Fibroblast of the aortic adventitia (primary cell): ENCODE measurements around the gene SYTL5. TPM values are rescaled to one million over a fixed set of nuclear protein-coding genes. Genes with fewer than 3 reads are reported as not detected.

Source experiments
- DNase-seq: peaks from one replicate; pipeline ENCODE4 v3.0.0-alpha.2; 2010; ENCODE audit warnings: low read depth
- H3K4me3 ChIP-seq: 2 replicates; pipeline ENCODE4 v1.5.1; 2011; ENCODE audit warnings: low read depth, mild to moderate bottlenecking, control low read depth, low read length, moderate library complexity
- CTCF ChIP-seq: IDR thresholded peaks from 2 replicates; pipeline ENCODE4 v1.5.1; 2011; ENCODE audit warnings: mild to moderate bottlenecking, low read length, control low read depth, inconsistent platforms; ENCODE audit not compliant: insufficient read depth
- total RNA-seq: library from RNA; depleted of rRNA; stranded (reverse); fragments of >200 nt; gene quantifications from 2 replicates; pipeline ENCODE4 v1.2.3, GENCODE V29; 2012; ENCODE audit warnings: low replicate concordance

SYTL5 gene
- 0.08 and 0.36 TPM in 2 replicates for total RNA-seq

GRCh38 chrX:38006291-38006690, at the start of gene SYTL5:
Gene SYTL5 (plus strand): TSS chrX:38006553. CDS start chrX:38033890, 27,337 bp downstream.
- H3K4me3 ChIP-seq, result no peak within 1 kb of the TSS
- DNase-seq, result no peak
- TF ChIP-seq CTCF, result no peak

- no peak for TF ChIP-seq CTCF
- H3K4me3 ChIP-seq, result no peak overlapping the region
- DNase-seq, result peak; percentile 9
These were observed 47.7 kb upstream of the SYTL5 start for GRCh38 chrX:37958525-37959211.

- no peak for TF ChIP-seq CTCF
- no peak overlapping the region for H3K4me3 ChIP-seq
- DNase-seq, result no peak
These were observed 46.9 kb upstream of the SYTL5 start for GRCh38 chrX:37959212-37960021.

GRCh38 chrX:37961118-37961517, 45.2 kb upstream of the SYTL5 start:
- TF ChIP-seq CTCF, result no peak
- DNase-seq, result no peak

GRCh38 chrX:37967714-37968113, 38.6 kb upstream of the SYTL5 start:
- no peak for DNase-seq

More at GRCh38 chrX:37961118-37961517, 45.2 kb upstream of the SYTL5 start:
- H3K4me3 ChIP-seq, result no peak overlapping the region

GRCh38 chrX:37975421-37975820, 30.9 kb upstream of the SYTL5 start:
- no peak overlapping the region for H3K4me3 ChIP-seq
- TF ChIP-seq CTCF, result no peak
- no peak for DNase-seq

More at GRCh38 chrX:37967714-37968113, 38.6 kb upstream of the SYTL5 start:
- TF ChIP-seq CTCF, result no peak
- no peak overlapping the region for H3K4me3 ChIP-seq
